Adrenal gland (tissue), 5 donors: ENCODE data around the gene EXOC3L2.

Experiments used
- POLR2A ChIP-seq, 2 donors: fragments of 450-650 bp; IDR thresholded peaks; one replicate each; pipeline ENCODE4 v1.6.1; 2017; ENCODE audit warnings: antibody characterized with exemption in 2 of 2, mild to moderate bottlenecking in 2 of 2, moderate library complexity in 1 of 2
- TF ChIP-seq, protein P1 (sequence below), 6 experiments: fragments of 450-650 bp in 4 of 6; fragments of 200-600 bp in 2 of 6; sonication (generic) in 1 of 6; IDR thresholded peaks; 1 replicate in 5 of 6; 2 replicates in 1 of 6; pipeline versions ENCODE4 v1.5.1 to v1.8.0; 2016 to 2021; ENCODE audit warnings: antibody characterized with exemption in 6 of 6, mild to moderate bottlenecking in 2 of 6, moderate library complexity in 1 of 6
- donor health status: DM: no; HTN: no; CAD: no.

DNA sequence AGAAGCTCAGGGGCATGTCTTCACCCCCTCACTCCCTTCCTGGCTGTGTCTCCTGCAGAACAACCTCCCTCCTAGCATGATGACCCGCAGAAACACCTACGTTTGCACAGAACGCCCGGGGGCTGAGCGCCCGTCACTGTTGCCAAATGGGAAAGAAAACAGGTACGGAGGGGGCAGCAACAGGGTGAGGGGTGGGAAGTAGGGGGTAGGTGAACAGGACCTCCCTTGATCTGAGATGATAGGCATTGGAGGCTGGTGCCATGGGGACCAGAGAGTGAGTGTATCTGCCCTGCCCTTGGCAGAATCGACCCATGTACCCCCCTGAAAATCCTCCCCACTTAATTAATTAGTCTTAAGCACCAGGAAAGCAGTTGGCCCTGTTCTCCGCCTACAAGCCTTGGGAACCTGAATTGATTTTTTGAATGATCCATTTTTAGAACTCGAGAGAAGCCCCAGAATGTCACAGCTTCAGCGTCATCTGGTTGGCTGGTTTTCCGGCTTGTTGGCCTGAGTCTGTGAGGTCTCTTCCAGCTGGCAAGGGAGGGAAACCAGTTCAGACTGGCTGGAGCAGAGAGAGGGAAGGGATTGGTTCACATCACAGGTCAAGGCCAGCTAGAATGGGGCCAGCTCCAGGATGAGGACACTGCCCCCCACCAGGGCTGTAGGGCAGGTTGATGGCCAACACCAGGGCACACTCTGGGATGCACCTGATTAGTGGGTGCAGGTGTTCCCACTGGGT lies 49.3 kb upstream of the EXOC3L2 start:
- TF ChIP-seq, protein P1, sequence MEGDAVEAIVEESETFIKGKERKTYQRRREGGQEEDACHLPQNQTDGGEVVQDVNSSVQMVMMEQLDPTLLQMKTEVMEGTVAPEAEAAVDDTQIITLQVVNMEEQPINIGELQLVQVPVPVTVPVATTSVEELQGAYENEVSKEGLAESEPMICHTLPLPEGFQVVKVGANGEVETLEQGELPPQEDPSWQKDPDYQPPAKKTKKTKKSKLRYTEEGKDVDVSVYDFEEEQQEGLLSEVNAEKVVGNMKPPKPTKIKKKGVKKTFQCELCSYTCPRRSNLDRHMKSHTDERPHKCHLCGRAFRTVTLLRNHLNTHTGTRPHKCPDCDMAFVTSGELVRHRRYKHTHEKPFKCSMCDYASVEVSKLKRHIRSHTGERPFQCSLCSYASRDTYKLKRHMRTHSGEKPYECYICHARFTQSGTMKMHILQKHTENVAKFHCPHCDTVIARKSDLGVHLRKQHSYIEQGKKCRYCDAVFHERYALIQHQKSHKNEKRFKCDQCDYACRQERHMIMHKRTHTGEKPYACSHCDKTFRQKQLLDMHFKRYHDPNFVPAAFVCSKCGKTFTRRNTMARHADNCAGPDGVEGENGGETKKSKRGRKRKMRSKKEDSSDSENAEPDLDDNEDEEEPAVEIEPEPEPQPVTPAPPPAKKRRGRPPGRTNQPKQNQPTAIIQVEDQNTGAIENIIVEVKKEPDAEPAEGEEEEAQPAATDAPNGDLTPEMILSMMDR (IDR thresholded peaks at IDR 0.05), result no peak
- no peak for TF ChIP-seq POLR2A (IDR thresholded peaks at IDR 0.05)
